Measurements from ENCODE around the gene KRT20.
"Not testable (repeated sequence)": the region's sequence is repeated elsewhere in the genome, so short reads cannot be mapped to it uniquely, and the experiment has no call there.

Gene KRT20

DNA sequence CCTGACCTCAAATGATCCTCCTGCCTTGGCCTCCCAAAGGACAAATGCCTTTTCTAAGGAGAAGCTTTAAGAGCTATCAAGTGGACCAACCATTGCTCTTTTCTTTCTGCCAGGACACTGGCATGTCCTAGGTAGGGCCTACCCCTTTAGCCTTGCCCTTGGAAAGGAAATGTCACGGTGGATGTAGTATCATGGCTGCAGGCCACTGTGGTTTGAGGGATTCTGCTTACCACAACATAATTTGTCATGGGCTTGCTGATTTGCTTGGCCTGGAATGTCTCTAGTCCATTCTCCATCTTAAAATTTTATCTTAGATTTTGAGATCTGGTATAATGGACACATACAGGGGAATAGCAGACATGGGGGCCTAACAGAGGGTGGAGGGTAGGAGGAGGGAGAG, 6.0 kb downstream of the KRT20 start:
- no peak for TF ChIP-seq GATA1 (IDR thresholded peaks at IDR 0.05; ENCODE audit: low read depth, low read length)
- no peak for TF ChIP-seq POLR2A (IDR thresholded peaks at IDR 0.05; ENCODE audit: low read length)
- no peak for DNase-seq

DNA sequence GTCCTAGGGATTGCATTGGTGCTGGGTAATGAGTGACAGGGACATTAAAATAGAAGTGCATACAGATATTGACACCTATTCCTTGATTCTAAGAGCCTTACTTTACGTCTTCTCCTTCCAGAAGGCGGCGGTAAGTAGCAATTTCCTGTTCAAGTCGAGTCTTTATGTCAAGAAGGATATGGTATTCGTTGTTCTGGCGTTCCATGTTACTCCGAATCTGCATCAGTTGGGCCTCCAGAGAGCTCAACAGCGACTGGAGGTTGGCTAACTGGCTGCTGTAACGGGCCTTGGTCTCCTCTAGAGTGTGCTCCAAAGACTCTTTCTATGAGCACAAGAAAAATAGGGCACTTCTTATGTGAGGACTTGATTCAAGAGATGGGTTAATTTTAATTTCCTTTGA, 7.0 kb downstream of the KRT20 start:
- TF ChIP-seq POLR2A (IDR thresholded peaks at IDR 0.05; ENCODE audit: low read length) = no peak
- no peak for TF ChIP-seq GATA1 (IDR thresholded peaks at IDR 0.05; ENCODE audit: low read depth, low read length)
- DNase-seq = no peak

DNA sequence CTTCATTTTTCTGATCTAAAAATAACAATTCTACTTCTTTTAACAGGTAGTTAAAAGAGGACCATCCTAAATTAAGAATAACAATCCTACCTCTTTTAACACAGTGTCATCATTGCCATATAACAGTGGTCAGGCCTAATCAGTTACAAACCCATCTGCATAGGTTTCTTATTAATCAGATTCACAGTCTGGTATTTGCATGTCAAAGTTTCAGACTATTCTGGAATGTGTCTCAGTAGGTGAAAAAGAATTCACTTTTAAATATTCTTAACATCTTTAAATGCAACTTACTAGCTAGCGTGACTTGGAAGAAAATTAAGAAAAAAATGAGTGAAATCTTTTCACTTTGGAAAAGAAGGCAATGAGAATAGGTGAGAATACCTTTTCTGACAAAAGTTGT, 11.2 kb downstream of the KRT20 start:
- TF ChIP-seq GATA1 (IDR thresholded peaks at IDR 0.05; ENCODE audit: low read depth, low read length) (no peak), POLR2A (IDR thresholded peaks at IDR 0.05; ENCODE audit: low read length) (no peak)
- DNase-seq = no peak

DNA sequence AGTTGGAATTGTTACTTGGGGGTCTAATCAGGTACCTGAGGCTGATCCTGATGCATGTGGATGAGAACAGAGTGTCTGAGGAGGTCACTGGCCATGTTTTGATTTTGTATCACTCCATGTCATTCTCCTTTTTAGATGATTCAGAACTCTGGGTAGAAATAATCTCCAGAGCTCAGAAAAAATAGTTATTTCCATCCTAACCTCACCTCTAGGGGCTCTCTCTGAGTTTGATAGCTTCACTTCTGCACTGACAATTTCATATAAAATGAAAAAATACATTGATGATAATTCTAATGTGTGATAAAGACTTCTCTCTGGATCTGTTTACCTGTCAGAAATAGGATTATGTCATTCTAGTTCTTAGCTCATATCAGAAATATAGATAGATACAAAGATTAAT, 11.8 kb downstream of the KRT20 start:
- DNase-seq = no peak
- TF ChIP-seq GATA1 (IDR thresholded peaks at IDR 0.05; ENCODE audit: low read depth, low read length) = no peak
- no peak for TF ChIP-seq POLR2A (IDR thresholded peaks at IDR 0.05; ENCODE audit: low read length)

DNA sequence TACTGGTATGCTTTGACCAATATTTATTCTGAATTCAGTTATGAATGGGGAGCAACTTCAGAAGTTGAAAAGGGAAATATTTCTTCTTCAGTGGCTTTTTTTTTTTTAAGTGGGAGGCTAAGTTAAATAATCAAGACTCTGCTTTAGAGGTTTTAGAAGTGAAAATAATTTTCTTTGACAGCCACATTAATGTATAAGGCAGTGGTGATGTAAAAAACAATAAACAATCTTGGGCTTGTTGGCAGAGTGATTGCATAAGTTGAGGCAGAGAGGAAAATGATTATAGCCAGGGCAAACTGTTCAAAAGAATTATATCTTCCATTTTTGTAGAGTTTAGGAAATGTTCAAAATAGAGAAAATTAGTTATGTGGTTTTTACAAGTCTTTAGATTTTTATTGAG, 12.6 kb downstream of the KRT20 start:
- TF ChIP-seq POLR2A (IDR thresholded peaks at IDR 0.05; ENCODE audit: low read length) (no peak), GATA1 (IDR thresholded peaks at IDR 0.05; ENCODE audit: low read depth, low read length) (no peak)
- no peak for DNase-seq

DNA sequence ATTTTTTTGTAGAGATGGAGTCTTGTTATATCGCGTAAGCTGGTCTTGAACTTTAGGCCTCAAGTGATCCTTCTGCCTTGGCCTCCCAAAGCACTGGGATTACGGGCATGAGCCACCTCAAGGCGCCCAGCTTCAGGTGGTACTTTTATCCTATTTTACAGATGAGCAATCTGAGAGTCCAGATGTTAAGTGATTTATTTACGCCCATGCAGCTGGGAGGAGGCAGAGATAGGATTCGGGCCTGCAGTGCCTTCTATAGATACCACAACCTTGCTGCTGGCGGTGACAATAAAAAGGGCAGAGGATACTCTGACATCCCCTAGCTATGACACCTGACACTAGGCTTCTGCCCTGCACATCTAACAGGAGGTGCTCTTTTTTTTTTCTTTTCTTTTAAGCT, 13.7 kb downstream of the KRT20 start:
- TF ChIP-seq GATA1 (IDR thresholded peaks at IDR 0.05; ENCODE audit: low read depth, low read length) = no peak
- no peak for DNase-seq

DNA sequence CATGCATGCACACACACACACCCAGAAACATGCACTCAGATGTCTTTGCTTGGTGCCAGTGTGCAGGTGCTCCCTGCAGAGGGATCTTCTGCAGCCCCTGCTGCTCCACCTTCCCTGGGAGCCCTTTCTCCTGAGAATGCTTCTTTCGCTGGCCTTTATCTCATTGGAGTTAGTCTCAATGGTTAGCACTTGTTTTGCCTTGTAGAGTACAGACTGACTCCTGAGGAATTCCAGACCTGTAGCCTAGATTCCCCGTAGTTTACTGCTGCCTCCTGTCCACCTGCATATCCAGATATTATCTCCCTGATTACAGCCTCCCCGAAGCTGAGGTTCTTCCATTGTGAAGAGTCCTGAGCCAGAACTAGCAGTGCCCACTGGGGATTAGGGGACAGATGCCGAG, 14.9 kb downstream of the KRT20 start:
- TF ChIP-seq GATA1 (IDR thresholded peaks at IDR 0.05; ENCODE audit: low read depth, low read length) (no peak), POLR2A (IDR thresholded peaks at IDR 0.05; ENCODE audit: low read length) (no peak)
- no peak for DNase-seq

DNA sequence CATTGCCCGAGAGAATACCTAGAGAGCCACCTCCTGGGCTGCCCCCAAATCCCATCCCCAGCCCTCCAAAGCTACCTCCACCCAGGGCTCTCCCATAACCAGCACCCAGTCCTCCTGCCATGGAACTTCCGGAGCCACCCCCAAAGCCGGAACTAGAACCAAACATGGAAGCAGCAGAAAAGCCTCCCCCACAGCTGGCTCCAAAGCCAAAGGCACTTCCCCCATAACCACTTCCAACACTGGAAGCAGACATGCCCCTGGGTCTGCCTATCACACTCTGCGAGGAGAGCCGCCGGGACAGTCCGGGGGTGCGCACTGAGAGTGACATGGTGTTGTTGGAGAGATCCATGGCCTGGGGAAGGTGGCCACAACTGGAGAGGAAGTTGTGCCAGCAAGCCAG, 18.2 kb downstream of the KRT20 start, which contains the start of gene KRT12:
KRT12 (minus strand) TSS at position 386 of the 400 bp plus-strand sequence; CDS start at position 349, 37 bp downstream.
- TF ChIP-seq POLR2A (IDR thresholded peaks at IDR 0.05; ENCODE audit: low read length) (no peak), GATA1 (IDR thresholded peaks at IDR 0.05; ENCODE audit: low read depth, low read length) (no peak)
- no peak for DNase-seq

DNA sequence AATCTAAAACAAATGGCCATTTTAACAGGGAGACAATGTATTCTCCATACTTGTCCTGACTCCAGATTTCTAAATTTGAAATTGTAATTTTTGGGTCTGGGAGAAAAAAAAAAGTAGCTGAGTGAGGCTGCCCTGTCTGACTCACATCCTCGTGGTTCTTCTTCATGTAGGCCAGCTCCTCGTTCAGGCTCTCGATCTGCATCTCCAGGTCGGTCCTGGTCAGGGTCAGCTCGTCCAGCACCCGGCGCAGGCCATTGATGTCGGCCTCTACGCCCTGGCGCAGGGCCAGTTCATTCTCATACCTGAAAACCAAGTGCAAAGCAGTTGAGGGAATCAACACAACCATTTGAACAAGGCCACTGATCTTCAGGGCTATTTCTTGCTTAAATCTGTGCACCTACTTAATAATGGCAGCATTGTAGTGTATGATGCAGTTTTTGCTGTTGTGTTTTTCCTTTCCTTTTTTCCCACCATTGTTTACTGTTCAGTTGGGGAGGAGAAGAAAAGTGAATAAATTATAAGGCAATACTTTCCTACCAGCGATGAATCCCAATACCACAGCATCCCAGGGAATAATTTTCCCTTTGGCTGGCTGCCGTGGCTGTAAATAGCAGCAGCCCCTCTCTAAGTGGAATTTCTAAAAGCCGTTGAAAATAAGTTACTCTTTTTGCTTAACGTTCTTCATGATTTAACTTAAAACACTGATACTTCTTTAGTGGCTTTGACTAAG, 20.2 kb downstream of the KRT20 start:
- TF ChIP-seq GATA1 (IDR thresholded peaks at IDR 0.05; ENCODE audit: low read depth, low read length) (no peak), POLR2A (IDR thresholded peaks at IDR 0.05; ENCODE audit: low read length) (no peak)
- no peak for DNase-seq

DNA sequence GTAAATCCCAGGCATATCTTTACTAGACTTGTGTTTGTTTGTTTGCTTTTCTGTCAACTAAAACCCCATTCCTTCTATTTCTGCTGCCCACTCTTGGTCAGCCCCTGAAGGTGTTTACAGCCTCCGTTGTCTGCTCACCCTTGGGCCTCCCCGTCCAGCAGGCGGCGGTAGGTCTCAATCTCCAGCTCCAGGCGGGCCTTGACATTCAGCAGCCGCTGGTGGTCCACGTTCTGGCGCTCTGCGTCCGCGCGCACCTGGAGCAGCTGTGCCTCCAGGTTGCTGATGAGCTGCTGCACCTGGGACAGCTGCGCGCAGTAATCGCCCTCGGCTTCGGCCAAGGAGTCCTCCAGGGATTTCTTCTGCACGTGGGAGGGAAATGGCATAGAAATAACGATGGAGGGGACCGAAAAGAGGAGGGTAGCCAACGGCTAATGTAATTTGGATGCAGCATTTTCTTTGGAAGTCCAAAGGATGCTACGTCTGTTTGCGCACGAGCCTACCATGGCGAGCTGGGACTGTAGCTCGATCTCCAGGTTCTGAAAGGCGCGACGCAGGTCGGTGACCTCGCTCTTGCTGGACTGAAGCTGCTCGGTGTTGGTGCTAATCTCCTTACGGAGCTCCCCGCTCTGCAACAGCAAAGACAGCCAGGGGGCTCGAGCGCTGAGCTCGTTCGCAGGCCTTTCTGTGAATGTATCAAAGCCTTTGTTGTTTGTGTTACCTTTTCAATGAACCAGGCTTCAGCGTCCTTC, 21.9 kb downstream of the KRT20 start:
- TF ChIP-seq POLR2A (IDR thresholded peaks at IDR 0.05; ENCODE audit: low read length) = no peak
- no peak for TF ChIP-seq GATA1 (IDR thresholded peaks at IDR 0.05; ENCODE audit: low read depth, low read length)
- DNase-seq = peak; percentile 37 to 40

DNA sequence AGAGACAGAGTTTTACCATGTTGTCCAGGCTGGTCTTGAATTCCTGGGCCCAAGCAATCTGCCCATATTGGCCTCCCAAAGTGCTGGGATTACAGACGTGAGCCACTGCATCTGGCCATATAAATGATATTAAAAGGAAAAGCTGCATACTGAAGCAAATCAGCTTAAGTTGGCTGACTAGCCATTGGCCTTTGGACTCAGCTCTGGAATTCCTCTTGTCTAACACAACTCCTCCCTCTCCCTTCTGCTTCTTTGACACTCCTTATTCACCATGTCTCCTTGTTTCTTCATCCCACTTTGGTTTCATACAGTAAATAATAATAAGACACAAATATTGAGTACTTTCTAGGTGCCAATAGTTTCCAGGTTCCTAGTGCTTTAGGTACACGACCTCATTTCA, 25.5 kb downstream of the KRT20 start:
- TF ChIP-seq POLR2A (IDR thresholded peaks at IDR 0.05; ENCODE audit: low read length) = no peak
- TF ChIP-seq GATA1 (IDR thresholded peaks at IDR 0.05; ENCODE audit: low read depth, low read length) = no peak
- no peak for DNase-seq

DNA sequence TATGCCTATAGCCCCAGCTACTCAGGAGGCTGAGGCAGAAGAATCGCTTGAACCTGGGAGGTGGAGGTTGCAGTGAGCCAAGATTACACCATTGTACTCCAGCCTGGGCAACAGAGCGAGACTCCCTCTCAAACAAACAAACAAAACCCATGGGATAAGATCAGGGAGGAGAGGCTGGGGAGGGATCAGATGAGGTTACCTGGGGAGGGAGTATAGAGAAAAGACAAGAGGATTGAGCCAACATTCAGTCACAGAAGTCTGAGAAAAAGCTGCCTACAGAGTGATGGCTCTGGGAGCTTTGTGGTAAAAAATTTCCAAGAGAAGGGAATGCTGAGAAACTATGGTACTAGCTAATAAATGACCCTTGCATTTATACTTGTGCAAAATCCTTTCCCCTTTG, 26.4 kb downstream of the KRT20 start:
- not testable (repeated sequence) for DNase-seq

DNA sequence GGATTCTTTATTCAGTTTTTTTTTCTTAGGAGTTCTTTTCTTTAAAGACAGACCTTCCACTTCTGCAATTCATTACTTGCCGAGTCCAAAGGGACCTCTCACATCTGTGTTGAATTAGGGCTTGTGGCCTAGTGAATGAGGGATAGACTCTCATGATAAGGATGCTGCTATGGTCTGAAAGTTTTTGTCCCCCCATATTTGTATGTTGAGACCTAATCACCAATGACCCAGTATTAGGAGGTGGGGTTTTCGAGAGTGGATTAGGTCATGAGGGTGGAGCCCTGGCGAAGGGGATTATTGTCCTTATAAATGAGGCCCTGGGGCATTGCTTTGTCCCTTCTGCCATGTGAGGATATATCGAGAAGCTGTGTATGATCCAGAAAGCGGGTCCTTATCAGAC, 27.5 kb downstream of the KRT20 start:
- TF ChIP-seq POLR2A (IDR thresholded peaks at IDR 0.05; ENCODE audit: low read length) (no peak), GATA1 (IDR thresholded peaks at IDR 0.05; ENCODE audit: low read depth, low read length) (no peak)
- DNase-seq = no peak

DNA sequence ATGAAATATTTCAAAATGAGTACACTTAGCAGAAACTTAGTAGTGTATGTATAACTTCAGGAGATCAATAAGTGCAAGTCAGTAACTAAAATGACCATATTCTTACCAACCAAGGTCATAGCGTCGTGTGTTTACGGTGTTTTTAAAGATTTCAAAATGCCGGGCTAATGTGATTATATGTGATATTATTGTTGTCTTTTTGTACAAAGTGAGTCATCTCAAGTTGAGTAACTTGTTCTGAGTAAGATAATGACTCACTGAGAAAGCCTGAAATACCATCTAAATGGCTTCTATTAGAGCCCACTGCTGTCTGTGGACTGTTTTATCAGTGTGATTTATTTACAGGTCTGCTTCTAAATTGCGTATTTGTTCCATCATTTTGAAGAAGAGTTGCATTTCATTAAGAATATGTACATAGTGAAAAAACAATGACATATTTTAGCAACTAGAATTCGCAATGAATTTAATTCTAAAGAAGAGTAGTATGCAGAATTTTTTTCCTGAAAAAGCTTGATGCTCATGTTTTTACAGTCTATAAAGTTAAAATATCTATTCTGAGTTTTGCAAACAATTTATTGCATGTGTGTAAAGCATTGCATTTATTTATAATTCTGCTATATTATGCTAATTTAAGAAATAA, 30.7 kb downstream of the KRT20 start:
- DNase-seq = peak in 1 of 2 experiments; percentile 16
- TF ChIP-seq POLR2A (IDR thresholded peaks at IDR 0.05; ENCODE audit: low read length) (no peak), GATA1 (IDR thresholded peaks at IDR 0.05; ENCODE audit: low read depth, low read length) (no peak)

DNA sequence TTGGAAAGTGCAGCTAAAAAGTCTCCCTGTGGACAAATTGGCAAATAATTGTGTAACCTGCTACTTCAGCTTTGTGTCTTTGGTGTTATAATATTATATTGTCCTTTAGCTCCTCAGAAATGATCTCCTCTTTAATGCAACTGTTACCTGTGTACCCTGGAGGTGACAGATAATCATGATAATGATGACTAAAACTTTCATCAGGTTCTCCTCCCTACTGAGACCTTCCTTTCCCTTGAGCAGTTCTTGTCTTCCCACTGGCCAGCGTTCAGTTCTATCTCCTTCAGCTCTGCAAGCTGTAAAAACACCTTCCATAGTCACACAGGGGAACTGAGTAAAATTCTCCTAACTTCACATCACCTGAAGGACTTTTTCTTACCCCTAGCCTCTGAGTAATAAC, 32.7 kb downstream of the KRT20 start:
- TF ChIP-seq POLR2A (IDR thresholded peaks at IDR 0.05; ENCODE audit: low read length) (no peak), GATA1 (IDR thresholded peaks at IDR 0.05; ENCODE audit: low read depth, low read length) (no peak)
- no peak for DNase-seq

Data from erythroblast (primary cell).